IMR-90 (cell line): ENCODE measurements around the gene ERCC5. TPM values are rescaled to one million over a fixed set of nuclear protein-coding genes. Genes with fewer than 3 reads are reported as not detected.

Experiments
- ATAC-seq: fragments of 200-7000 bp; cut with Tn5 transposase; 2 replicates; pipeline ENCODE4 v1.9.1; 2020; ENCODE audit warnings: low read depth, mild to moderate bottlenecking, moderate library complexity
- BruUV-seq: library from RNA; stranded (reverse); fragments of 400-500 nt; replicated peaks from 2 replicates; lab custom pipeline; 2021; lab: Mats Ljungman, UMichigan
- CTCF ChIA-PET: fragments of 300-600 bp; formaldehyde crosslinking; extraction: SDS; loops from one replicate; lab custom pipeline; 2021; ENCODE audit warnings: antibody characterized with exemption; lab: Yijun Ruan, JAX
- POLR2A ChIA-PET: fragments of 300-600 bp; sonication (Branson Sonifier 250); formaldehyde crosslinking; loops from one replicate; lab custom pipeline; 2022; ENCODE audit warnings: antibody characterized with exemption; ENCODE audit not compliant: unreplicated experiment; lab: Charles Lee
- DNase-seq: peaks from one replicate; pipeline ENCODE4 v3.0.0; 2013
- H2AFZ ChIP-seq: replicated peaks from 2 replicates; pipeline ENCODE3; 2013; ENCODE audit warnings: low read length, mild to moderate bottlenecking; ENCODE audit not compliant: poor library complexity
- H2AK5ac ChIP-seq: 2 replicates; pipeline ENCODE4 v1.6.1; 2013; ENCODE audit warnings: low read depth, low read length, inconsistent platforms
- H2AK9ac ChIP-seq: replicated peaks from 2 replicates; pipeline ENCODE3; 2013; ENCODE audit warnings: mild to moderate bottlenecking, low read depth, low read length, moderate library complexity; ENCODE audit not compliant: poor library complexity
- H2BK120ac ChIP-seq: 2 replicates; pipeline ENCODE4 v1.6.1; 2013; ENCODE audit warnings: low read depth, low read length, inconsistent platforms
- H2BK15ac ChIP-seq: 3 replicates; pipeline ENCODE4 v1.6.1; 2013; ENCODE audit warnings: low read depth, low read length, inconsistent platforms
- H2BK20ac ChIP-seq: 2 replicates; pipeline ENCODE4 v1.6.1; 2013; ENCODE audit warnings: low read depth, mild to moderate bottlenecking, inconsistent platforms, low read length, moderate library complexity
- H2BK5ac ChIP-seq: 2 replicates; pipeline ENCODE4 v1.6.1; 2013; ENCODE audit warnings: mild to moderate bottlenecking, low read depth, low read length, inconsistent platforms; ENCODE audit not compliant: poor library complexity, severe bottlenecking
- H3K14ac ChIP-seq: replicated peaks from 2 replicates; pipeline ENCODE4 v1.6.1; 2013; ENCODE audit warnings: low read depth, low read length, inconsistent platforms
- H3K18ac ChIP-seq: 2 replicates; pipeline ENCODE4 v1.6.1; 2013; ENCODE audit warnings: low read depth, low read length, control low read depth
- H3K23ac ChIP-seq: 2 replicates; pipeline ENCODE4 v1.6.1; 2013; ENCODE audit warnings: low read depth, low read length, inconsistent platforms
- H3K27ac ChIP-seq: 2 replicates; pipeline ENCODE4 v1.5.1; 2013; ENCODE audit warnings: mild to moderate bottlenecking, control low read depth, low read length; ENCODE audit not compliant: insufficient read depth
- H3K27me3 ChIP-seq: 2 replicates; pipeline ENCODE4 v1.6.1; 2013; ENCODE audit warnings: low read length; ENCODE audit not compliant: control insufficient read depth, insufficient read depth
- H3K36me3 ChIP-seq: 2 replicates; pipeline ENCODE4 v1.6.1; 2013; ENCODE audit warnings: low read length, mixed read lengths; ENCODE audit not compliant: control insufficient read depth, insufficient read depth
- H3K4ac ChIP-seq: 2 replicates; pipeline ENCODE4 v1.6.1; 2013; ENCODE audit warnings: low read depth, low read length, inconsistent platforms
- H3K4me1 ChIP-seq: 2 replicates; pipeline ENCODE4 v1.6.1; 2013; ENCODE audit warnings: low read length, mixed read lengths; ENCODE audit not compliant: control insufficient read depth, insufficient read depth
- H3K4me2 ChIP-seq: 2 replicates; pipeline ENCODE4 v1.6.1; 2013; ENCODE audit warnings: low read depth, mild to moderate bottlenecking, control low read depth, low read length, moderate library complexity
- H3K4me3 ChIP-seq: 2 replicates; pipeline ENCODE4 v1.5.1; 2013; ENCODE audit warnings: low read depth, mild to moderate bottlenecking, control low read depth, low read length, moderate library complexity; ENCODE audit not compliant: insufficient read depth
- H3K56ac ChIP-seq: 2 replicates; pipeline ENCODE4 v1.6.1; 2013; ENCODE audit warnings: low read length, inconsistent platforms; ENCODE audit not compliant: insufficient read depth; ENCODE audit errors: extremely low read depth
- H3K79me1 ChIP-seq, 2 experiments: 2 replicates each; pipeline ENCODE4 v1.6.1; 2013; ENCODE audit warnings: low read length in 2 of 2, inconsistent platforms in 1 of 2, low read depth in 1 of 2
- H3K9ac ChIP-seq: 2 replicates; pipeline ENCODE4 v1.6.1; 2013; ENCODE audit warnings: low read depth, low read length, control low read depth
- H3K9me1 ChIP-seq: 2 replicates; pipeline ENCODE4 v1.6.1; 2013; ENCODE audit warnings: low read length, inconsistent platforms; ENCODE audit not compliant: insufficient read depth
- H3K9me3 ChIP-seq: 2 replicates; pipeline ENCODE4 v1.6.1; 2013; ENCODE audit warnings: low read length; ENCODE audit not compliant: control insufficient read depth, insufficient read depth
- H4K20me1 ChIP-seq: 2 replicates; pipeline ENCODE4 v1.6.1; 2013; ENCODE audit warnings: low read length, inconsistent platforms; ENCODE audit not compliant: insufficient read depth
- H4K5ac ChIP-seq: 2 replicates; pipeline ENCODE4 v1.6.1; 2013; ENCODE audit warnings: mild to moderate bottlenecking, low read depth, low read length, control low read depth
- H4K8ac ChIP-seq, 2 experiments: 2 replicates each; pipeline ENCODE4 v1.6.1; 2013; ENCODE audit warnings: low read depth in 2 of 2, low read length in 2 of 2, control low read depth in 1 of 2, inconsistent platforms in 1 of 2
- H4K91ac ChIP-seq: 2 replicates; pipeline ENCODE4 v1.6.1; 2013; ENCODE audit warnings: low read depth, low read length, inconsistent platforms; ENCODE audit not compliant: insufficient read depth
- BHLHE40 ChIP-seq: fragments of 150-350 bp; IDR thresholded peaks from 2 replicates; pipeline ENCODE4 v1.6.1; 2016; ENCODE audit warnings: mild to moderate bottlenecking, low read depth, low read length
- CEBPB ChIP-seq: IDR thresholded peaks from 2 replicates; pipeline ENCODE4 v1.6.1; 2012; ENCODE audit warnings: low read depth, low read length, improper control_type of control experiment
- FOS ChIP-seq: fragments of 150-350 bp; IDR thresholded peaks from 2 replicates; pipeline ENCODE4 v1.6.1; 2016; ENCODE audit warnings: low read depth, low read length
- MAFK ChIP-seq: IDR thresholded peaks from 2 replicates; pipeline ENCODE4 v1.6.1; 2012; ENCODE audit warnings: low read depth, low read length, improper control_type of control experiment
- MAZ ChIP-seq: IDR thresholded peaks from 2 replicates; pipeline ENCODE4 v1.6.1; 2012; ENCODE audit warnings: low read depth, mild to moderate bottlenecking, low read length, improper control_type of control experiment, moderate library complexity, borderline replicate concordance
- MXI1 ChIP-seq: IDR thresholded peaks from 2 replicates; pipeline ENCODE4 v1.6.1; 2012; ENCODE audit warnings: low read depth, mild to moderate bottlenecking, low read length, moderate library complexity, borderline replicate concordance
- NFE2L2 ChIP-seq: fragments of 150-350 bp; IDR thresholded peaks from 2 replicates; pipeline ENCODE4 v1.6.1; 2016; ENCODE audit warnings: low read depth, mild to moderate bottlenecking, low read length
- POLR2A ChIP-seq: IDR thresholded peaks from 2 replicates; pipeline ENCODE4 v1.6.1; 2012; ENCODE audit warnings: mild to moderate bottlenecking, low read depth, low read length
- RAD21 ChIP-seq: IDR thresholded peaks from 2 replicates; pipeline ENCODE4 v1.6.1; 2012; ENCODE audit warnings: low read length, improper control_type of control experiment
- RCOR1 ChIP-seq: IDR thresholded peaks from 2 replicates; pipeline ENCODE4 v1.6.1; 2012; ENCODE audit warnings: mild to moderate bottlenecking, low read length, improper control_type of control experiment; ENCODE audit not compliant: insufficient replicate concordance
- RFX5 ChIP-seq: IDR thresholded peaks from 2 replicates; pipeline ENCODE4 v1.8.0; 2012; ENCODE audit warnings: low read depth, mild to moderate bottlenecking, low read length, moderate library complexity
- SMC3 ChIP-seq: fragments of 150-350 bp; IDR thresholded peaks from 2 replicates; pipeline ENCODE4 v1.6.1; 2016; ENCODE audit warnings: low read depth, mild to moderate bottlenecking, antibody characterized with exemption, low read length, moderate library complexity
- USF2 ChIP-seq: fragments of 150-350 bp; IDR thresholded peaks from 2 replicates; pipeline ENCODE4 v1.6.1; 2017; ENCODE audit warnings: mild to moderate bottlenecking, antibody characterized with exemption, low read length, low read depth
- WGBS, 2 experiments: methylation state at CpG; one replicate each; pipeline versions ENCODE4 v1.1.5 to v1.1.7; 2013; ENCODE audit warnings: missing lambda C conversion rate in 2 of 2; ENCODE audit not compliant: insufficient read length in 1 of 2; ENCODE audit errors: extremely low coverage in 2 of 2; 5-methylcytosine and 5-hydroxymethylcytosine counted together
- dilution Hi-C: fragments of 300-500 bp; cut with HindIII; formaldehyde crosslinking; loops from one replicate; pipeline ENCODE4 v1.14.3; 2018; ENCODE audit warnings: low sequenced_read_pairs; ENCODE audit not compliant: unreplicated experiment
- in situ Hi-C: fragments of 300-500 bp; cut with MboI; formaldehyde crosslinking; loops from 3 replicates; pipeline ENCODE4 v1.14.3; 2019; ENCODE audit warnings: low sequenced_read_pairs, inconsistent platforms, mixed read lengths
- intact Hi-C: fragments of 100-400 bp; cut with micrococcal nuclease; formaldehyde crosslinking; loops from 2 replicates; pipeline ENCODE4 v1.10.0; 2022
- polyA plus RNA-seq, 3 experiments: library from polyadenylated mRNA; depleted of rRNA; stranded (reverse); fragments of >200 nt; gene quantifications; 2 replicates each; pipeline ENCODE4 v1.2.3, GENCODE V29; 2012; ENCODE audit warnings: low replicate concordance in 1 of 3
- total RNA-seq: library from RNA; depleted of rRNA; stranded (reverse); fragments of >200 nt; gene quantifications from 2 replicates; pipeline ENCODE4 v1.2.3, GENCODE V29; 2012

The ERCC5 gene
- total and polyA plus RNA-seq, 2 of the 4 experiments (the other 2 are of a cell fraction), result 29.7 to 34.4 TPM

- Histone ChIP-seq H3K23ac (no peak overlapping the region), H2BK15ac (no peak overlapping the region), H4K5ac (no peak overlapping the region), H2BK20ac (no peak overlapping the region), H3K4ac (no peak overlapping the region), H3K56ac (no peak overlapping the region), H3K9me3 (no peaks in the 10 kb centered on the region), H3K79me1 (no peaks in the 10 kb centered on the region), H4K8ac (no peak overlapping the region), H4K20me1 (no peaks in the 10 kb centered on the region), H3K4me1 (peaks cover 3% of the 10 kb centered on the region), H3K9ac (no peak overlapping the region), H3K14ac (no peak overlapping the region), H2BK120ac (no peak overlapping the region), H3K9me1 (no peaks in the 10 kb centered on the region; the same call in 1 of the 2 replicates), H3K27ac (no peak overlapping the region), H3K36me3 (no peaks in the 10 kb centered on the region), H4K91ac (no peak overlapping the region), H2AK5ac (no peak overlapping the region), H3K18ac (no peak overlapping the region), H3K4me2 (no peak overlapping the region), H3K27me3 (no peaks in the 10 kb centered on the region), H2AK9ac (no peak overlapping the region), H2BK5ac (no peak overlapping the region), H3K4me3 (no peak overlapping the region), H2AFZ (no peak overlapping the region)
- in situ Hi-C loops, result no loop called here
- no peak for TF ChIP-seq USF2
- no peak for TF ChIP-seq RFX5
- no peak for TF ChIP-seq RAD21
- no peak for TF ChIP-seq POLR2A
- TF ChIP-seq FOS, result no peak
- TF ChIP-seq SMC3, result no peak
- no peak for TF ChIP-seq NFE2L2
- no peak for TF ChIP-seq MAZ
- no peak for TF ChIP-seq MAFK
- TF ChIP-seq RCOR1, result no peak
- TF ChIP-seq CEBPB, result no peak
- TF ChIP-seq BHLHE40, result no peak
- no peak for TF ChIP-seq MXI1
- DNase-seq (no peak), ATAC-seq (no peak)
- no TSS peak for BruUV-seq
- dilution Hi-C loops, result no loop called here
- CTCF ChIA-PET, result no interaction called here
- no CpG with 5 or more reads among the region's 4 CpGs for WGBS, 2 experiments
- intact Hi-C loops, result no loop called here
- POLR2A ChIA-PET, result interaction anchor here (0.5 kb wide), 1 partner anchor 24 kb away, joined by 4 read pairs; no protein-coding TSS in a partner anchor
These were observed 36.2 kb downstream of the ERCC5 start for GRCh38 chr13:102881819-102882686.
